ENCODE results near the gene STRA6.

- TF ChIP-seq CTCF (conservative IDR thresholded peaks at IDR 0.05; ENCODE audit: low read depth, low read length): no peak
- TF ChIP-seq EZH2phosphoT487 (IDR thresholded peaks at IDR 0.05; ENCODE audit: borderline replicate concordance, low read length): no peak
- no peak for TF ChIP-seq EZH2 (IDR thresholded peaks at IDR 0.05; ENCODE audit: low read length, unreplicated experiment)
These were observed 6.4 kb upstream of the STRA6 start for GRCh38 chr15:74208901-74209559.
